ENCODE results near the gene CMSS1. TPM values are rescaled to one million over a fixed set of nuclear protein-coding genes. Genes with fewer than 3 reads are reported as not detected.

The CMSS1 gene
- total and polyA plus RNA-seq, 9 donors: 14.5 to 54.0 (median 24.9) TPM

DNA sequence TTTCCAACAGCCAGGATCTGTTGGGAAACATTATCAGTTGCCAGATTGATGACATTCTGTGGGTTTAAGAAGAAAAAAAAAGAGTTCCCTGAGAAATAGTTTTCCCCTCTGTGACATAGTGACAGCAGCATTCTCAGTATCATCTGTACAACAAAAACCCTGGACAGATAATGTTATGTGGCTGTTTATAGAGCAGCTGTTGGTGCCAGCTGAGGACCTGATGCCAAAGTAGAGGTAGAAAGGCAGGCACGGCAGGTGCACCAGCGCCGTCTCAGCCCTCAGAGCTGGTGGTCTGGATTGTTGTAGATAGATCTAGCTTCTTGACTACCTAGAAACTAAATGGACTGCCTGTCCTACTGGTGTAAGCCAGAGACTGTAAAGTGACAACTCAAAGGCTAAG, 352.8 kb downstream of the CMSS1 start:
- Histone ChIP-seq H3K4me3 (no peak overlapping the region), H3K4me1 (ENCODE audit: insufficient read depth) (peaks cover 1% of the 10 kb centered on the region), H3K9me3 (no peaks in the 10 kb centered on the region), H3K36me3 (no peaks in the 10 kb centered on the region), H3K27me3 (no peaks in the 10 kb centered on the region), H3K27ac (no peak overlapping the region)
- 94 to 99% (median 96%) methylated on average over 3 of the region's 3 CpGs for WGBS, 3 donors
- intact Hi-C loops (cut with DNase I): no loop called here
- TF ChIP-seq, protein P1, sequence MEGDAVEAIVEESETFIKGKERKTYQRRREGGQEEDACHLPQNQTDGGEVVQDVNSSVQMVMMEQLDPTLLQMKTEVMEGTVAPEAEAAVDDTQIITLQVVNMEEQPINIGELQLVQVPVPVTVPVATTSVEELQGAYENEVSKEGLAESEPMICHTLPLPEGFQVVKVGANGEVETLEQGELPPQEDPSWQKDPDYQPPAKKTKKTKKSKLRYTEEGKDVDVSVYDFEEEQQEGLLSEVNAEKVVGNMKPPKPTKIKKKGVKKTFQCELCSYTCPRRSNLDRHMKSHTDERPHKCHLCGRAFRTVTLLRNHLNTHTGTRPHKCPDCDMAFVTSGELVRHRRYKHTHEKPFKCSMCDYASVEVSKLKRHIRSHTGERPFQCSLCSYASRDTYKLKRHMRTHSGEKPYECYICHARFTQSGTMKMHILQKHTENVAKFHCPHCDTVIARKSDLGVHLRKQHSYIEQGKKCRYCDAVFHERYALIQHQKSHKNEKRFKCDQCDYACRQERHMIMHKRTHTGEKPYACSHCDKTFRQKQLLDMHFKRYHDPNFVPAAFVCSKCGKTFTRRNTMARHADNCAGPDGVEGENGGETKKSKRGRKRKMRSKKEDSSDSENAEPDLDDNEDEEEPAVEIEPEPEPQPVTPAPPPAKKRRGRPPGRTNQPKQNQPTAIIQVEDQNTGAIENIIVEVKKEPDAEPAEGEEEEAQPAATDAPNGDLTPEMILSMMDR (IDR thresholded peaks at IDR 0.05): no peak
- TF ChIP-seq POLR2A (IDR thresholded peaks at IDR 0.05) (no peak), EP300 (IDR thresholded peaks at IDR 0.05) (no peak)
- no peak for DNase-seq

DNA sequence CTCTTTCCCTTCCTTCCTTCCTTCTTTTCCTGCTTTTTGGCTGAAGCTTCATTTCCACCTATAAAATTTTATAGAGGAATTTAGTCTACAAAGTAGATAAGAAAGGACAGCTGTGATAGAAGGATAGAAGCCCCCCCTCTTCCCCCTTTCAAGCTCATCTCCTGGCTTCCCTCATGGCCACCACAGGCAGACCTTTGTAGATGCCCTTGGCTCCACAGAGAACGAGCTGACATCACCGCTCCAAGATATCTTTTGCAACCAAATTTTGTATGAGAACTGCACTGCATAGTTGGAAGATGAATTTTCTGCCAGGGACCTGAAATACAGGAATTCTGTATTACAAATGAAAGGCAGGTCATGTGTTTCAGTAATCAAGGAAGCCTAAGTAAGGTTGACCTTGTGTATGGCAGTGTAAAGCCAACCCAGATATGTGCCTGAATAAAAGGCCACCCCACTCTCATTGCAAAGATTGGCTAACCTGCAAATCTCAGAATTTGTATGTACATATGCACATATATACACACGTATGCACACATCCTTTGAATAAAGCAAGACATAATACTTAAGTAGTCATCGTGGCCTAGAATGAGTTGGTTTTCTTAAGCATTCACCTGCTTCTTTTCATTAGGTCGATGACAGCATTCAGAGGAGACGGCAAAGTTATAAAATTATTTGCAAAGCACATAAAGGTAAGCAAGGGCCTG, 353.7 kb downstream of the CMSS1 start:
- WGBS, 3 donors: 82 to 91% (median 88%) methylated on average over 6 of the region's 6 CpGs
- Histone ChIP-seq H3K4me3 (no peak overlapping the region), H3K27ac (no peak overlapping the region), H3K36me3 (no peaks in the 10 kb centered on the region), H3K4me1 (ENCODE audit: insufficient read depth) (peaks cover 1% of the 10 kb centered on the region), H3K9me3 (no peaks in the 10 kb centered on the region), H3K27me3 (no peaks in the 10 kb centered on the region)
- TF ChIP-seq POLR2A (IDR thresholded peaks at IDR 0.05) (no peak), EP300 (IDR thresholded peaks at IDR 0.05) (no peak)
- TF ChIP-seq, protein P1 (IDR thresholded peaks at IDR 0.05): no peak
- no peak for DNase-seq
- intact Hi-C loops (cut with DNase I): no loop called here

DNA sequence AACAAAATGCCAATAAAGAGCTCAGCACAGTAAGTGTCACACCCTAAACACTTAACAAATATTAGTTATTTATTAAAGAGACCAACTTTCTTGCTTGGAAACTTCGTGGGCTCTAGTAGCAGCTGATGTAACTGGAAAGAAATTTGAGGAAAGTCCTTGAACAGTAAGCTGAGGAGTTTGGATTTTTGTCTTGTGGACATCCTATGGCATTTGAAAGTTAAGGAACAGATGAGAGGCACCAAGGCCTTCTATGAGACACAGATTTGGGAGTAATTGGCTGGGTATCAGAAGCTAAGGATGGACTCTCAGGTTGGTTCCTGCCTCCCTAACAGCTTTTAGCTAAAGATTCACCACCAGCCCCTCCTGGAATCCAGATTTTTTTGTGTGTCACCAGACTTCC, 356.3 kb downstream of the CMSS1 start:
- intact Hi-C loops (cut with DNase I): no loop called here
- DNase-seq: no peak
- WGBS, 3 donors: 23 to 49% (median 32%) methylated on average over 1 of the region's 1 CpG

DNA sequence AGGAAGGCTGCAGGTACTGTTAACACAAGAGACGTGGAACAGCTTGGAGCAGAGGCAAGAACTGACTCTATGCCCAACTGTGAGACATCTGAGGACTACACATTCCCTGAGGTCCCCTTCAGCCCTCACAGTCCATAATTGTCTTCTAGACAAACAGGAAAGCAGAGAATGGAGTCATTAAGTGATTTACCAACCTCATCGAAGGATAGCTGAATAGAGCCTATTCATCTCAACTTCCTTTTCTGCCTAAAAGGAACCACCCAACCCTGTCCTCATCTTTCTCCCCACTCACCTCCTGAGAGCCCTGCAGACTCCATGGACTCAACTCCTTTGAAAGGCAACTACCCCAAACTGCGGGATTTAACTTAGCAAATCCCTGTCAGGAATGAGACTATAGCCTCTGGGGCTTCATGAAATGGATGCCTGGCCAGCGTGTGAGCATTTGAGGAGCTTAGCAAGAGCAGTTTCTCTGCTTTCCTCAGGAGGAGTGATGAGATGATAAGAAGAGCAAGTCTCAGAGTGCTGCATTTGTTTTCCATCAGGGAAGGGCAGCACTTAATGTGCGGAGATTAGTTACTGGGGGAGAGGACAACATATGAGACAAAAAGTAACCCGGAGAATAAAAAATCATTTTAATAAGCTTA, 358.1 kb downstream of the CMSS1 start:
- Histone ChIP-seq H3K36me3 (no peaks in the 10 kb centered on the region), H3K4me3 (no peak overlapping the region), H3K27me3 (no peaks in the 10 kb centered on the region), H3K27ac (no peak overlapping the region), H3K4me1 (ENCODE audit: insufficient read depth) (no peaks in the 10 kb centered on the region), H3K9me3 (no peaks in the 10 kb centered on the region)
- WGBS, 3 donors: 89 to 94% (median 89%) methylated on average over 6 of the region's 6 CpGs
- TF ChIP-seq, protein P1 (IDR thresholded peaks at IDR 0.05): no peak
- TF ChIP-seq POLR2A (IDR thresholded peaks at IDR 0.05) (no peak), EP300 (IDR thresholded peaks at IDR 0.05) (no peak)
- intact Hi-C loops (cut with DNase I): no loop called here
- no peak for DNase-seq

More for the DNA sequence above, 356.3 kb downstream of the CMSS1 start:
- no peak for TF ChIP-seq POLR2A (IDR thresholded peaks at IDR 0.05)
- no peak for TF ChIP-seq EP300 (IDR thresholded peaks at IDR 0.05)
- TF ChIP-seq, protein P1 (IDR thresholded peaks at IDR 0.05): no peak
- Histone ChIP-seq H3K9me3 (no peaks in the 10 kb centered on the region), H3K27ac (no peak overlapping the region), H3K4me3 (no peak overlapping the region), H3K27me3 (no peaks in the 10 kb centered on the region), H3K36me3 (no peaks in the 10 kb centered on the region), H3K4me1 (ENCODE audit: insufficient read depth) (peaks cover 1% of the 10 kb centered on the region)
